ENCODE measurements around the gene ZNF322. TPM values are rescaled to one million over a fixed set of nuclear protein-coding genes. Genes with fewer than 3 reads are reported as not detected.
"Not testable (repeated sequence)": the region's sequence is repeated elsewhere in the genome, so short reads cannot be mapped to it uniquely, and the experiment has no call there.

Gene ZNF322
- polyA plus RNA-seq, 1 of the 3 experiments (the other 2 are of a cell fraction) = 4.0 TPM

DNA sequence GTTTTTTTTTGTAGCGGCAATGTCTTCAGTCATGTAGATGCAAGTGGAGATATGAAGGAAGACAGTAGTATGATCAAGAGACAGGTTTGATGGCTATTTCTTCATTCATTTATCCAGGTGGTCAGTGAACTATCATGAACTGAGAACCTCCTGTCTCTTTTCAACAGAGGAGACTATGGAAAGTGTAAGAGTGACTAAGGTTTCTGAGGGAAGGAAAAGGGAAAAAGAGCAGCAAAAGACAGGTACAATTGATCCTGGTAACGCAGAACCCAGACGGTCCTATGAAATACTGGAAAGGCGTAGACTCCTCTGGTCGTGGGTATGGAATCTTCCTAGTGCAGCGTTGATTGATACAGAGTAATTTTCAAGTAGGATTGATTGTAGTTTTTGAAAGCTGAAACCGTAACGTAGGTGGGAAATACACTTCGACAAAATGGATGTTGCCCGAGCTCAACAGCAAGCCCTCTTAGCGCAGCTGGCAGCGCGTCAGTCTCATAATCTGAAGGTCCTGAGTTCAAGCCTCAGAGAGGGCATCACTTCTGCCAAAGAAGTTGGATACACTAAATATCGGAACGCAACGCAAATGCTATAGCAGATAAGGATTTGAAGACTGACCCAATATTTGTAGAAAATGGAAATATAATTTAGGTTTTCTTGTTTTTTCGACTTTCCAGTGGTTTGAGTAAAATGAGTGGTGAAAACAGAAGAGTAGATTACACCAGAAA, 41.6 kb upstream of the ZNF322 start:
- DNase-seq; H3K9me3 ChIP-seq; H3K36me3 ChIP-seq (replicated peaks in 1 of 2; ENCODE audit: control insufficient read depth in 1 of 2, insufficient read depth in 2 of 2, low read length in 1 of 2); H3K9me2 ChIP-seq; H3K4me3 ChIP-seq (ENCODE audit: low read depth in 2 of 2, low read length in 1 of 2); H3K27ac ChIP-seq (ENCODE audit: low read depth in 2 of 2, low read length in 1 of 2); H3K79me2 ChIP-seq (ENCODE audit: insufficient read depth); H4K20me1 ChIP-seq (ENCODE audit: insufficient read depth); H3K4me1 ChIP-seq (ENCODE audit: control insufficient read depth in 1 of 2, insufficient read depth in 2 of 2, low read depth in 1 of 2, low read length in 1 of 2); POLR2A ChIA-PET; H3K27me3 ChIP-seq (ENCODE audit: insufficient read depth); CTCF ChIA-PET; H3F3A ChIP-seq (replicated peaks; ENCODE audit: insufficient read depth); H3K4me2 ChIP-seq; H3K9ac ChIP-seq; H2AFZ ChIP-seq (ENCODE audit: low read depth): not testable (repeated sequence)
- no CpG with 5 or more reads among the region's 17 CpGs for WGBS (ENCODE audit: low lambda C conversion rate)

DNA sequence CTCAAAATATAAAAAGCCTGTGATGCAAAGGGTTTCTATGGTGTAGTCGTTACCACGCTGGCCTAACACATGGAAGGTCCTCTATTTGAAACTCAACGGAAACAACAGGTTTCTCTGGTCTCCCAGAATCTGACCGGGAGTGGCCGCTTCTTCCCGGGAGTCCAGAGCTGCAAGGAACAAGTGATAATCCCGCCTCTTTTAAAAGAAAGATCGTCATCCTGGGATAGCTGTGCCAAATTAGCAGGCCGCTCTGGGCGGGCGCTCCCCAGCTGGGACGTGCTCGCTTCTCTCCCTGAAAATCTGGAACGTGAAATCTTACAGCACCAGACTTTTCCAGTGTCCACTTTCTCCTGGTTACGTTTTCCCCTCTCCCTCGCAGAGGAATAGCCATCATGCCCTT, 38.0 kb upstream of the ZNF322 start:
- not testable (repeated sequence) for H3K79me2 ChIP-seq (ENCODE audit: insufficient read depth); H3K9me2 ChIP-seq

DNA sequence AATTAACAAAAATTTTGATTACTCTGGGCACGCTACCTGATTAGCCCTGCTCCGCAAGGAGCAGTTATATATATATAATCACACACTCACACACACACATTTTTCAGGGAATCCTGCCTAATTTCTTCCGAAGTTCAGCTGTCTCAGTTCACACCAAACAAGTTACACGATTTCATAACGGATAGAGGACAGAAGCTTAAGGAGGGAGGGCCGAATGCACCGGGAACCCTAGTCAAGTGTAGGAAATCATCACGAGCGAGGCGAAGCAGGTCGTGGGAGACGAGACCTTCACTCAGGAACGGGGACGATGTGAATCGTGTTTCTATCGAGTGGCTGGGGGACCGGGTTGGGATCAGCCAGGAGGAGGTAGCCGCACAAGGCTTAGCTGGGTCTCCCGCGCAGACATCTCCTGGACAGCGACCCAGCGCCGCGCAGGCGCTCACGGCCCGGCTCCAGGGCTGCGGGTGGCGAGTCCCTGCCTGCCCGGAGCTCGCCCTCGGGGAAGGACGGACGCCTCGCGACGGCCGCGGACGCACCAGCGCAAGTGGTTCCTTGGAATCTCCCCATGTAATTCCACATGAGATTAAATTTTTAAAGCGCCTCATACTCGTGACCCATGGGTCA, 29.9 kb upstream of the ZNF322 start:
- CTCF ChIA-PET; POLR2A ChIA-PET; DNase-seq; H3K27ac ChIP-seq (ENCODE audit: low read depth in 2 of 2, low read length in 1 of 2); H3K9me2 ChIP-seq; H3K36me3 ChIP-seq (replicated peaks in 1 of 2; ENCODE audit: control insufficient read depth in 1 of 2, insufficient read depth in 2 of 2, low read length in 1 of 2); H3K79me2 ChIP-seq (ENCODE audit: insufficient read depth); H3K4me1 ChIP-seq (ENCODE audit: control insufficient read depth in 1 of 2, insufficient read depth in 2 of 2, low read depth in 1 of 2, low read length in 1 of 2); H3K27me3 ChIP-seq (ENCODE audit: insufficient read depth); H3K9ac ChIP-seq; H2AFZ ChIP-seq (ENCODE audit: low read depth); H3K9me3 ChIP-seq; H3K4me3 ChIP-seq (ENCODE audit: low read depth in 2 of 2, low read length in 1 of 2); H3K4me2 ChIP-seq; H3F3A ChIP-seq (replicated peaks; ENCODE audit: insufficient read depth); H4K20me1 ChIP-seq (ENCODE audit: insufficient read depth): not testable (repeated sequence)
- WGBS (ENCODE audit: low lambda C conversion rate) = no CpG with 5 or more reads among the region's 43 CpGs

More for the DNA sequence above, 38.0 kb upstream of the ZNF322 start:
- H3K27ac ChIP-seq (ENCODE audit: low read depth in 2 of 2, low read length in 1 of 2); CTCF ChIA-PET; H3K27me3 ChIP-seq (ENCODE audit: insufficient read depth); H3K4me3 ChIP-seq (ENCODE audit: low read depth in 2 of 2, low read length in 1 of 2); POLR2A ChIA-PET; H3K4me2 ChIP-seq; H3K4me1 ChIP-seq (ENCODE audit: control insufficient read depth in 1 of 2, insufficient read depth in 2 of 2, low read depth in 1 of 2, low read length in 1 of 2); H3F3A ChIP-seq (replicated peaks; ENCODE audit: insufficient read depth); H4K20me1 ChIP-seq (ENCODE audit: insufficient read depth); DNase-seq; H3K9ac ChIP-seq; H3K9me3 ChIP-seq; H3K36me3 ChIP-seq (replicated peaks in 1 of 2; ENCODE audit: control insufficient read depth in 1 of 2, insufficient read depth in 2 of 2, low read length in 1 of 2); H2AFZ ChIP-seq (ENCODE audit: low read depth): not testable (repeated sequence)
- no CpG with 5 or more reads among the region's 16 CpGs for WGBS (ENCODE audit: low lambda C conversion rate)

DNA sequence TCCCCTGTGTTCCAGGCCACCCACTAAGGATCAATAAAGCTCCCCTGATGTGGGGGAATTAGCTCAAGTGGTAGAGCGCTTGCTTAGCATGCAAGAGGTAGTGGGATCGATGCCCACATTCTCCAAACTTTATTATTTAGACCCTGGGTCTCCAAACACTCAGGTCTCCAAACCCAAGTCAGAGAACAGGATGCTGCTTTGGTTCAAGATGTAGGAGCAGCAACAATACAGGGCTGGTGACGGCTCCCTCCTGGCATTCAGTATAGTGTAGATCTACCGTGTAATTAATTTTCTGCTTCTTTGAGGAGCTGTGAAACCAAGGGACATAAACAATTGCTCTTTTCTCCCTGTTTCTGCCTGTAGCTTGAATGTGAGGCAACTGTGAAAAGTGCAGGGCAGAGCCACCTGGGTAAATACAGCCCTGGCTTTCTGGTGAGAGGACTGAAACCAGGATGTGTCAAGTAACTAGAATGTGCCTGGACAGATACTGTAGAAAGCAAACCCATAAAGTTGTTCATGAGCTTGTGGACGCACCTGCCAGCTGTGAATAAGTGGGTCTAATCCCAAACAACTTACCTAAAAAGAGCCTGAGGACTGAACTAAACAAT, 23.0 kb upstream of the ZNF322 start:
- 25% methylated on average over 1 of the region's 5 CpGs for WGBS (ENCODE audit: low lambda C conversion rate)
- H3K79me2 ChIP-seq (ENCODE audit: insufficient read depth); POLR2A ChIA-PET; H3K4me2 ChIP-seq; H3K27me3 ChIP-seq (ENCODE audit: insufficient read depth); H2AFZ ChIP-seq (ENCODE audit: low read depth); H3F3A ChIP-seq (replicated peaks; ENCODE audit: insufficient read depth); H3K36me3 ChIP-seq (replicated peaks in 1 of 2; ENCODE audit: control insufficient read depth in 1 of 2, insufficient read depth in 2 of 2, low read length in 1 of 2); H3K9ac ChIP-seq; DNase-seq; H4K20me1 ChIP-seq (ENCODE audit: insufficient read depth); CTCF ChIA-PET; H3K4me1 ChIP-seq (ENCODE audit: control insufficient read depth in 1 of 2, insufficient read depth in 2 of 2, low read depth in 1 of 2, low read length in 1 of 2); H3K4me3 ChIP-seq (ENCODE audit: low read depth in 2 of 2, low read length in 1 of 2); H3K9me3 ChIP-seq; H3K9me2 ChIP-seq; H3K27ac ChIP-seq (ENCODE audit: low read depth in 2 of 2, low read length in 1 of 2): not testable (repeated sequence)

DNA sequence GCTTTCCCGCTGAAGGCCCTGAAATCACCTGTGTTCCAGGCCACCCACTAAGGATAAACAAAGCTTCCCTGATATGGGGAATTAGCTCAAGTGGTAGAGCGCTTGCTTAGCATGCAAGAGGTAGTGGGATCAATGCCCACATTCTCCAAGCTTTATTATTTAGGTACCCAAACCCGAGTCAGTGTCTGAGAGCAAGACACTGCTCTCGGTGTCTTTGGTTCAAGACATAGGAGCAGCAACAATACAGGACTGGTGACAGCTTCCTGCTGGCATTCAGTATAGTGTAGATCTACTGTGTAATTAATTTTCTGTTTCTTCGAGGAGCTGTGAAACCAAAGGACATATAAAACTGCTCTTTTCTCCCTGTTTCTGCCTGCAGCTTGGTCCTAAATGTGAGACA, 13.7 kb upstream of the ZNF322 start:
- H3K9me2 ChIP-seq; H4K20me1 ChIP-seq (ENCODE audit: insufficient read depth); DNase-seq; H3K27ac ChIP-seq (ENCODE audit: low read depth in 2 of 2, low read length in 1 of 2); CTCF ChIA-PET; H3K4me2 ChIP-seq; H2AFZ ChIP-seq (ENCODE audit: low read depth); H3K79me2 ChIP-seq (ENCODE audit: insufficient read depth); H3K4me1 ChIP-seq (ENCODE audit: control insufficient read depth in 1 of 2, insufficient read depth in 2 of 2, low read depth in 1 of 2, low read length in 1 of 2); H3K36me3 ChIP-seq (replicated peaks in 1 of 2; ENCODE audit: control insufficient read depth in 1 of 2, insufficient read depth in 2 of 2, low read length in 1 of 2); H3K4me3 ChIP-seq (ENCODE audit: low read depth in 2 of 2, low read length in 1 of 2); H3K27me3 ChIP-seq (ENCODE audit: insufficient read depth); H3F3A ChIP-seq (replicated peaks; ENCODE audit: insufficient read depth); H3K9me3 ChIP-seq; POLR2A ChIA-PET; H3K9ac ChIP-seq: not testable (repeated sequence)
- WGBS (ENCODE audit: low lambda C conversion rate) = no CpG with 5 or more reads among the region's 5 CpGs

DNA sequence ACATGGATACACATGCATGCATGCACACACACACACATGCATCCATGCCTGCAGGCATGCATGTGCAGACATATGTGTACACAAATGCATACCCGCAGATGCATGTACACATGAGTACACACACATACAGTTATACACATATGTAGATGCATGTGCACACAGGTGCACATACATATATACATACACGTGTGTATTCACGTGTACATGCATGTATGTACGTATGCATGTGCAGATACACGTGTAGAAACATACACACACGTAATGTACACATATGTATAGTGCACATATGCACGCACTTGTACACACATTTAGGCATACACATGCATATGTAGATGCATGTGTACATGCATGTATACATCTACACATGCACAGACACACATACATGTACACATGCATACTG, 11.0 kb upstream of the ZNF322 start:
- CTCF ChIA-PET; H3K4me2 ChIP-seq; H3K9me2 ChIP-seq; H3K4me1 ChIP-seq (ENCODE audit: control insufficient read depth in 1 of 2, insufficient read depth in 2 of 2, low read depth in 1 of 2, low read length in 1 of 2); H2AFZ ChIP-seq (ENCODE audit: low read depth); H3K9me3 ChIP-seq; H4K20me1 ChIP-seq (ENCODE audit: insufficient read depth); H3K4me3 ChIP-seq (ENCODE audit: low read depth in 2 of 2, low read length in 1 of 2); H3K9ac ChIP-seq; POLR2A ChIA-PET; H3F3A ChIP-seq (replicated peaks; ENCODE audit: insufficient read depth); H3K27me3 ChIP-seq (ENCODE audit: insufficient read depth); H3K27ac ChIP-seq (ENCODE audit: low read depth in 2 of 2, low read length in 1 of 2); DNase-seq; H3K36me3 ChIP-seq (replicated peaks in 1 of 2; ENCODE audit: control insufficient read depth in 1 of 2, insufficient read depth in 2 of 2, low read length in 1 of 2); H3K79me2 ChIP-seq (ENCODE audit: insufficient read depth): not testable (repeated sequence)
- WGBS (ENCODE audit: low lambda C conversion rate) = 27% methylated on average over 6 of the region's 7 CpGs
